Gastroesophageal sphincter (tissue), 4 donors: ENCODE data around the gene RBM38. TPM values are rescaled to one million over a fixed set of nuclear protein-coding genes. Genes with fewer than 3 reads are reported as not detected.
"Not testable (repeated sequence)": the region's sequence is repeated elsewhere in the genome, so short reads cannot be mapped to it uniquely, and the experiment has no call there.

ENCODE experiments used
- ATAC-seq: fragments of 150-250 bp; one replicate; pipeline ENCODE4 v1.9.1; 2016; ENCODE audit warnings: mild to moderate bottlenecking, moderate library complexity
- H3K27ac ChIP-seq, 4 donors: fragments of 200-600 bp; sonication (generic) in 3 of 4; 1 replicate in 3 of 4; 2 replicates in 1 of 4; pipeline ENCODE4 v1.5.1; 2016 to 2019
- H3K27me3 ChIP-seq: fragments of 200-600 bp; sonication (generic); one replicate; pipeline ENCODE4 v1.5.1; 2019
- H3K36me3 ChIP-seq, 2 donors: fragments of 200-600 bp; sonication (generic); one replicate each; pipeline ENCODE4 v1.5.1; 2019; ENCODE audit warnings: control low read depth in 1 of 2
- H3K4me1 ChIP-seq, 3 donors: fragments of 200-600 bp; sonication (generic); 1 replicate in 2 of 3; 2 replicates in 1 of 3; pipeline ENCODE4 v1.5.1; 2016 to 2019; ENCODE audit warnings: control low read depth in 2 of 3
- H3K4me3 ChIP-seq, 2 donors: fragments of 200-600 bp; sonication (generic); one replicate each; pipeline ENCODE4 v1.5.1; 2019; ENCODE audit warnings: mild to moderate bottlenecking in 1 of 2, moderate library complexity in 1 of 2
- H3K9me3 ChIP-seq, 3 donors: fragments of 200-600 bp; sonication (generic); one replicate each; pipeline ENCODE4 v1.5.1; 2017 to 2019; ENCODE audit warnings: control low read depth in 2 of 3
- EP300 ChIP-seq: sonication (generic); formaldehyde crosslinking; IDR thresholded peaks from one replicate; pipeline ENCODE4 v1.6.1; 2017; ENCODE audit warnings: antibody characterized with exemption, mild to moderate bottlenecking
- POLR2A ChIP-seq, 2 donors: fragments of 450-650 bp; IDR thresholded peaks; one replicate each; pipeline ENCODE4 v1.6.1; 2017; ENCODE audit warnings: antibody characterized with exemption in 2 of 2, mild to moderate bottlenecking in 2 of 2, moderate library complexity in 1 of 2
- POLR2AphosphoS5 ChIP-seq: sonication (generic); formaldehyde crosslinking; IDR thresholded peaks from one replicate; pipeline ENCODE4 v1.6.1; 2017; ENCODE audit warnings: antibody characterized with exemption
- WGBS, 2 donors: methylation state at CpG; one replicate each; pipeline ENCODE4 v1.1.5; 2018; ENCODE audit warnings: low coverage in 1 of 2; 5-methylcytosine and 5-hydroxymethylcytosine counted together
- total RNA-seq, 4 donors: library from RNA; depleted of rRNA; stranded (reverse); fragments of >200 nt; gene quantifications; one replicate each; pipeline ENCODE4 v1.1.0, GENCODE V29; 2016
- TF ChIP-seq, protein P1 (sequence below), 4 experiments: fragments of 200-600 bp in 2 of 4; fragments of 450-650 bp in 2 of 4; sonication (generic) in 1 of 4; IDR thresholded peaks; one replicate each; pipeline ENCODE4 v1.5.1; 2017 to 2019; ENCODE audit warnings: antibody characterized with exemption in 4 of 4, mild to moderate bottlenecking in 2 of 4, moderate library complexity in 2 of 4

RBM38 gene
- total RNA-seq, 4 donors from 2014 or later = 50.9 to 190 (median 106) TPM

DNA sequence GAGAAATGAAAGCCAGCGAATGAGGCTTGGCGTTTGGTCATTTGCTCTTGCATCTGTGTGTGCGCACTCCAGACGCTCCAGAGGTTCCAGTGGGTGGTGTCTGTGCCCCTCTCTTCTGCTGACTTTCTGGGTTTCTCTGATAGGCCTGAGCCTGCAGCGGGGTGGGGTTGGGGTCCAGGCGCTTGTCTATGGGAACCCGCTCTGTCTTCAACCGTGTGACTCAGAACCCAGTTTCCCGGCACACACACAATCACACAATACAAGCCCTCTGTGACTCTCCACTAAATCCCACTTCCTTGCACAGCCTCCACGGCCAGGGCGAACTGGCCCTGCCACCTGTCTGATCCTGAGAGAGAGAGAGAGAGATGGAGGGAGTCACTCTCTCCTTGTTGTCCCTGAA is 24.6 kb downstream of the RBM38 start:
- ATAC-seq = no peak
- no peak for TF ChIP-seq POLR2AphosphoS5
- TF ChIP-seq, protein P1, sequence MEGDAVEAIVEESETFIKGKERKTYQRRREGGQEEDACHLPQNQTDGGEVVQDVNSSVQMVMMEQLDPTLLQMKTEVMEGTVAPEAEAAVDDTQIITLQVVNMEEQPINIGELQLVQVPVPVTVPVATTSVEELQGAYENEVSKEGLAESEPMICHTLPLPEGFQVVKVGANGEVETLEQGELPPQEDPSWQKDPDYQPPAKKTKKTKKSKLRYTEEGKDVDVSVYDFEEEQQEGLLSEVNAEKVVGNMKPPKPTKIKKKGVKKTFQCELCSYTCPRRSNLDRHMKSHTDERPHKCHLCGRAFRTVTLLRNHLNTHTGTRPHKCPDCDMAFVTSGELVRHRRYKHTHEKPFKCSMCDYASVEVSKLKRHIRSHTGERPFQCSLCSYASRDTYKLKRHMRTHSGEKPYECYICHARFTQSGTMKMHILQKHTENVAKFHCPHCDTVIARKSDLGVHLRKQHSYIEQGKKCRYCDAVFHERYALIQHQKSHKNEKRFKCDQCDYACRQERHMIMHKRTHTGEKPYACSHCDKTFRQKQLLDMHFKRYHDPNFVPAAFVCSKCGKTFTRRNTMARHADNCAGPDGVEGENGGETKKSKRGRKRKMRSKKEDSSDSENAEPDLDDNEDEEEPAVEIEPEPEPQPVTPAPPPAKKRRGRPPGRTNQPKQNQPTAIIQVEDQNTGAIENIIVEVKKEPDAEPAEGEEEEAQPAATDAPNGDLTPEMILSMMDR (IDR thresholded peaks at IDR 0.05) = no peak
- no peak for TF ChIP-seq POLR2A (IDR thresholded peaks at IDR 0.05)
- no peak for TF ChIP-seq EP300
- Histone ChIP-seq H3K27me3 (no peaks in the 10 kb centered on the region), H3K4me1 (peaks cover 0 to 34% (median 0%) of the 10 kb centered on the region in 3 donors), H3K4me3 (no peak overlapping the region), H3K9me3 (no peaks in the 10 kb centered on the region), H3K36me3 (no peaks in the 10 kb centered on the region), H3K27ac (no peak overlapping the region)
- WGBS, 2 donors = 71 to 73% methylated on average over 5 to 9 of the region's 11 CpGs

DNA sequence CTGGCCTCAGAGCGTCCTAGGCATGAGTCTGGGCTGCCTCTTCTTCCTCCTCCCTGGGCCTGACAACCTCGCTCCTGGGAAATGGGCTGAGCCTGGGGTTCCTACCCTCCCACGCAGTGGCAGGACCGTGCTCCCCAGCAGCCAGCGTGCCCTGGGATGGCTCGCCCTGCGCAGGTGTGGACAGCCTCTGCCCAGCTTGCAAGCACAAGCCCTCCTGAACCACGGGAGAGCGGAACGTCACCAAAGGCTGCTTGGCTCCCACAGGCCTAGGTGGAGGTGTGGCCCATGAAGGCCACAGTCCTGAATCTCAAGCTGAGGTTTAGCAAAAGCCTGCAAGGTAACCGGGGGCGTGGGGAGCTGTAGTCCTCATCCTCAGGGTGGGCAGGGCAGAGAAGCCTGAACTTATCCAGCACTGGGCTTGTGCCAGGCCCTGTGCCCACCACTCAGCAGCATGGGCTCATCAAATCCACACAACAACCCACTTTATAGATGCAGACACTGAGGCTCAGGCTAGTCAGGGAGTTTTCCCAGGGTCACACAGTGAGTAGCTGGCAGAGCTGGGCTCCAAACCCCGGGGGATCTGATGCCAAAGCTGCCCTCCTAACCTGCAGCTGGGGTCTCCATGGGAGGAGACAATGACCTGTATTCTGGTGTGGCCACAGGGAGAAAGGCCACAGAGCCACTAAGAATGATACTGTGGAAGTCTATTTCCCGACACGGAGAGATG is 25.3 kb downstream of the RBM38 start:
- no peak for ATAC-seq
- H3K9me3 ChIP-seq = no peaks in the 10 kb centered on the region
- H3K27ac ChIP-seq = no peak overlapping the region
- TF ChIP-seq POLR2AphosphoS5 (no peak), EP300 (no peak), POLR2A (IDR thresholded peaks at IDR 0.05) (no peak)
- TF ChIP-seq, protein P1 (IDR thresholded peaks at IDR 0.05) = no peak
- WGBS, 2 donors = no CpG with 5 or more reads among the region's 15 CpGs
- no peaks in the 10 kb centered on the region for H3K27me3 ChIP-seq
- no peaks in the 10 kb centered on the region for H3K36me3 ChIP-seq
- no peak overlapping the region for H3K4me3 ChIP-seq
- peaks cover 0 to 27% (median 0%) of the 10 kb centered on the region in 3 donors for H3K4me1 ChIP-seq

DNA sequence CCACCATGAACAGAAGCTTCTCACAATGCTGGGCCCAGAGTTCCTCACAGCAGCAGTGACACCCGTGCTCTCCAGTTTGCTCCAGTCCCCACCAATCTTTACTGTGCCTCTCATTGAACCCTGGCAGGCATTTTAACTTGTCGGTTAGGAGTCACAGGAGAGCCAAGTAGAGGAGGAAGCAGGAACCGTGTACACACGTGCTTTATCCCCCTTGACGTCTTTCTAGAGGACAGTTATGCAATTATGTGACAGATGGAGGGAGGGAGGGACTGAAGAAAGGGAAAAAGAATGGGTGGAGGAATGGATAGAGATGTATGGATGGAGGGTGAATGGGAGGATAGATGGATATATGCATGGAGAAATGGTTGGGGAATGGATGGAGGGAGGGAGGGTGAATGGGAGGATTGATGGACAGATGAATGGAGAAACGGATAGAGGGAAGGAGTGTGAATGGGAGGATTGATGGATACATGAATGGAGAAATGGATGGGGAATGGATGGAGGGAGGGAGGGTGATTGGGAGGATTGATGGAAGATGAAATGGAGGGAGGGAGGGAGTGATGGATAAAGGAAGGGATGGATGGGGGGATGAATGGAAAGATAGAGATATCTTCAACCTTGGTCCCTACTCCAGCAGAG is 26.0 kb downstream of the RBM38 start:
- no peaks in the 10 kb centered on the region for H3K36me3 ChIP-seq
- H3K4me1 ChIP-seq = peaks cover 0 to 20% (median 0%) of the 10 kb centered on the region in 3 donors
- no peak overlapping the region for H3K27ac ChIP-seq
- 54 to 57% methylated on average over 6 of the region's 6 CpGs for WGBS, 2 donors
- H3K4me3 ChIP-seq = no peak overlapping the region
- no peaks in the 10 kb centered on the region for H3K9me3 ChIP-seq
- ATAC-seq = no peak
- H3K27me3 ChIP-seq = no peaks in the 10 kb centered on the region
- TF ChIP-seq EP300 = no peak
- TF ChIP-seq, protein P1 (IDR thresholded peaks at IDR 0.05) = no peak
- TF ChIP-seq POLR2A (IDR thresholded peaks at IDR 0.05) = no peak
- no peak for TF ChIP-seq POLR2AphosphoS5

DNA sequence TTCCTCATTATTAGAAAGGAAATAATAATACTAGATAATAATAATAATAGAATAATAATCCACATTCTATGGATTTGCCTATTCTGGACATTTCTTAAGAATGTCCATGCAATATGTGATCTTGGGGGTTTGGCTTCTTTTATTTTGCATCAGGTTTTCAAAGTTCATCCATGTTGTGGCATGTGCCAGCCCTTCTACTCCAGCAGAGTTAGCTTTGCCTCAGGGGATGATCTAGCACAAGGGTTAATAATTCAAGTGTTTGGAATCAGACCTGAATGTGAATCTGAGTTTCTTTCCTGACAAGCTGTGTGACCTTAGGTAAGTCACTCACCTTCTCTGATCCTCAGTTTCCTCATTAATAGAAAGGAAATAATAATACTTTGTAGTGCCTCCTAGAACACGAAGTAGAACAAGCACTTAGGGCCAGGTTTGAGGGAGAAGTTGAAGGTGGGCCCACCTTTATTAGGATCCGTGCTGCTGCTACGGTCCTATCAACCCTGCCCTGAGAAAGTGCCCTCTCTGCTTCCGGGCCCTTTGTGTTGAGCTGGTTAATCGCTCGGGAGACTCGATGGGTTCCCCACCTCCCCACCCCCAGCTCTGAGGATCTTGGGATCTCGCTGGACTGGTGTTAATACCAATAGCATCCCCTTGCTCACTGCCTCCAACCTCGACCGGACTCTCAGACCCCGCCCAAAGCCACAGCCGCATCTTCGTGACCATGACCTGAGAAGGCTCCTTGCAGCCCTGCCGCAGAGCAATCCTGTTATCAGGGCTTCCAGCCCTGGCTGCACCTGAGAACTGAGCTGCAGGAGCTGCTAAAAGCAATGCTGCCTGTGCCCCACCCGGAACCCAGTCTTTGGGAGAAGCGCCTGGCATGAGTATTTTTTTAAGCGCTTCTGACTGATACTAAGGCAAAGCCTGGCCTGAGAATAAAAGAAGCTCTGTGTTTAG is 26.9 kb downstream of the RBM38 start:
- Histone ChIP-seq H3K4me3 (no peak overlapping the region), H3K27me3 (no peaks in the 10 kb centered on the region), H3K27ac (no peak overlapping the region), H3K9me3 (no peaks in the 10 kb centered on the region), H3K4me1 (peaks cover 0 to 15% (median 0%) of the 10 kb centered on the region in 3 donors), H3K36me3 (no peaks in the 10 kb centered on the region)
- TF ChIP-seq EP300 (no peak), POLR2AphosphoS5 (no peak), POLR2A (IDR thresholded peaks at IDR 0.05) (no peak)
- TF ChIP-seq, protein P1 (IDR thresholded peaks at IDR 0.05) = no peak
- no peak for ATAC-seq
- 62 to 77% methylated on average over 5 to 7 of the region's 17 CpGs for WGBS, 2 donors

DNA sequence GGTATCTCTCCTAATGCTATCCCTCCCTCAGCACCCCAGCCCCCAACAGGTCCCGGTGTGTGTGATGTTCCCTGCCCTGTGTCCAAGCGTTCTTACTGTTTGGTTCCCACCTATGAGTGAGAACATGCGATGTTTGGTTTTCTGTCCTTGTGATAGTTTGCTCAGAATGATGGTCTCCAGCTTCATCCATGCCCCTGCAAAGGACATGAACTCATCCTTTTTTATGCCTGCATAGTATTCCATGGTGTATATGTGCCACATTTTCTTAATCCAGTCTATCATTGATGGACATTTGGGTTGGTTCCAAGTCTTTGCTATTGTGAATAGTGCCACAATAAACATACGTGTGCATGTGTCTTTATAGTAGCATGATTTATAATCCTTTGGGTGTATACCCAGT is 28.3 kb downstream of the RBM38 start:
- WGBS, 2 donors = 83 to 85% methylated on average over 3 to 4 of the region's 4 CpGs
- not testable (repeated sequence) for H3K36me3 ChIP-seq, H3K27me3 ChIP-seq, ATAC-seq, H3K9me3 ChIP-seq, H3K4me3 ChIP-seq, H3K27ac ChIP-seq
- peaks cover 0 to 11% (median 0%) of the 10 kb centered on the region in 3 donors for H3K4me1 ChIP-seq
